RWPE1 (cell line): ENCODE measurements around the gene C19orf85.

Experiments used
- CTCF ChIA-PET: fragments of 350-600 bp; sonication (Branson Sonifier 250); formaldehyde crosslinking; extraction: SDS; loops from one replicate; lab custom pipeline; 2021; lab: Yijun Ruan, JAX
- POLR2A ChIA-PET: fragments of 400-600 bp; formaldehyde crosslinking; extraction: SDS; loops from one replicate; lab custom pipeline; 2020; ENCODE audit warnings: antibody characterized with exemption; ENCODE audit not compliant: low non-redundant PET; lab: Yijun Ruan, JAX
- DNase-seq: peaks from one replicate; pipeline ENCODE4 v3.0.0; 2012; ENCODE audit warnings: low spot score
- H3K27ac ChIP-seq: fragments of 450-650 bp; 2 replicates; pipeline ENCODE4 v1.5.1; 2017
- TF ChIP-seq, protein P1 (sequence below): fragments of 450-650 bp; conservative IDR thresholded peaks from 2 replicates; pipeline ENCODE4 v1.5.1; 2017; ENCODE audit warnings: low read depth, mild to moderate bottlenecking

C19orf85 gene

DNA sequence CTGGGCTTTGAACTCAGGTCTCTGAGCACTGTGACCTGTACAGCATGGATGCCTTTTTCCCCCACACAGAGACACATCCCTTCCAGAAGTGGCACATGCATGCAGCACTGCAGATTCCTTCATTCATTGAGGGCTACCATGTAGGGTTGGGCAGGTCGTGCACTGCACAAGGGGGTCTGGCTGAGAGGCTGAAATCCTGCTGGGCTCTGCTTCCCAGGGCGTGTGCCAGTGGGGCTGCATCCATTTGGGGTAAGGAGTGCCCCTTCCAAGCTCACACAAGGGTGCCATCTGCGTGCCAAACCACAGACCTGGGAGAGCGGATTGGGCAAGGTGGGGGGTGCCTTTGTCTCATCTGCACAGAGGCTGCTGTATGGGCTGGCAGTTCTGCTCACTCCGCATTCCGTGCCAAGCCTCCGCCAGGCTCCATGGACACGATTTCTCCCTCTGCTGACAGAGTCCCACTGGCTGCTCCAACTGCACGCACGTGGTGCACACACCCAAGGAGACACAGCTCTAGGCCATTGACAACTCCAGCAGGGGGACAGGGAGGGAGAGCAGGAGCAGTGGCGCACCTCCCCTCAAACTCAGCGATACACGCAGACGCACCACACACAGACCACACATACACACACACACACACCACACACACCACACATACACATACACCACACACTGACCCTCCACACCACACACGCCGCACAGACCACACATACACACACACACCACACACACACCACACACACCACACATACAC is 17.0 kb downstream of the C19orf85 start:
- DNase-seq = peak; percentile 67
- peak overlapping the region; percentile 80 for H3K27ac ChIP-seq
- CTCF ChIA-PET = interaction anchor here (1.0 kb wide), 1 partner anchor 359 kb away, joined by 4 read pairs; no protein-coding TSS in a partner anchor
- TF ChIP-seq, protein P1, sequence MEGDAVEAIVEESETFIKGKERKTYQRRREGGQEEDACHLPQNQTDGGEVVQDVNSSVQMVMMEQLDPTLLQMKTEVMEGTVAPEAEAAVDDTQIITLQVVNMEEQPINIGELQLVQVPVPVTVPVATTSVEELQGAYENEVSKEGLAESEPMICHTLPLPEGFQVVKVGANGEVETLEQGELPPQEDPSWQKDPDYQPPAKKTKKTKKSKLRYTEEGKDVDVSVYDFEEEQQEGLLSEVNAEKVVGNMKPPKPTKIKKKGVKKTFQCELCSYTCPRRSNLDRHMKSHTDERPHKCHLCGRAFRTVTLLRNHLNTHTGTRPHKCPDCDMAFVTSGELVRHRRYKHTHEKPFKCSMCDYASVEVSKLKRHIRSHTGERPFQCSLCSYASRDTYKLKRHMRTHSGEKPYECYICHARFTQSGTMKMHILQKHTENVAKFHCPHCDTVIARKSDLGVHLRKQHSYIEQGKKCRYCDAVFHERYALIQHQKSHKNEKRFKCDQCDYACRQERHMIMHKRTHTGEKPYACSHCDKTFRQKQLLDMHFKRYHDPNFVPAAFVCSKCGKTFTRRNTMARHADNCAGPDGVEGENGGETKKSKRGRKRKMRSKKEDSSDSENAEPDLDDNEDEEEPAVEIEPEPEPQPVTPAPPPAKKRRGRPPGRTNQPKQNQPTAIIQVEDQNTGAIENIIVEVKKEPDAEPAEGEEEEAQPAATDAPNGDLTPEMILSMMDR = no peak
- POLR2A ChIA-PET = no interaction called here

DNA sequence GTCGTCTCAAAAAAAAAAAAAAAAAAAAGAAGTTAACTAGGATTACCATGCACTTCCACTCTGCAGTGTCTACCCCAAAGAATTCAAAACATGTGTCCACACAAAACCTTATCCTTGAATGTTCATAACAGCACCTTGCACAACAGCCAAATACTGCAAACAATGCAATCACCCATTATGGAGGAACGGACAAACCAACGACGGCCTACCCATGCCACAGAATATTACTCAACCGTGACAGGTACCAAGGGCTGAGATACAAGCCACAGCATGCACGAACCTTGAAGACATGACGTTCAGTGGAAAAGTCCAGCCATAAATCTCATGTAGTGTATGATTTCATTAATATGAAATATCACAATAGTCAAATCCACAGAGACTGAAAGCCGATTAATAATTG is 18.5 kb downstream of the C19orf85 start:
- CTCF ChIA-PET = interaction anchor here (0.6 to 0.7 kb wide), 2 partner anchors 300 to 310 kb away, joined by 4 to 7 read pairs; no protein-coding TSS in a partner anchor
- peak; percentile 88 for DNase-seq
- H3K27ac ChIP-seq = peak overlapping the region; percentile 80
- TF ChIP-seq, protein P1 = no peak
- POLR2A ChIA-PET = no interaction called here

DNA sequence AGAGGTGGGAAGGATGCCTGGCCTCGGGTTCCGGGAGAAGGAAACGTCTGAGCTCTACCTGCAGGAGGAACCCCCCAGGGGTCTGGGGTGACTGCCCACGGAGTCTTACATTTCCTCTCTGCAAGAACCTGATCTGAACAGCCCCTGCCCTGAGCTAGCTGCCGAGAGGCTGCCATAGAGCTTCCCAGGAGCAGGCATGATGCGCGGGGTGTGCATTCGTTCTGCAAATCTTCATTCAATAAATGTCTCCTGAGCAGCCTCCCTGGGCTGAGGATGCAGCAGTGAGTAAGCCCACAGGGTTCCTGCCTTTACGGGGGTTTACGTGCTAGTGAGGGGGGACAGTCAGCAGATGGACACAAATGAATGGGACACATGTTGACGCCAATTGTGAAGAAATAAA is 19.9 kb downstream of the C19orf85 start:
- POLR2A ChIA-PET = no interaction called here
- TF ChIP-seq, protein P1 = no peak
- CTCF ChIA-PET = no interaction called here
- H3K27ac ChIP-seq = no peak overlapping the region
- no peak for DNase-seq

DNA sequence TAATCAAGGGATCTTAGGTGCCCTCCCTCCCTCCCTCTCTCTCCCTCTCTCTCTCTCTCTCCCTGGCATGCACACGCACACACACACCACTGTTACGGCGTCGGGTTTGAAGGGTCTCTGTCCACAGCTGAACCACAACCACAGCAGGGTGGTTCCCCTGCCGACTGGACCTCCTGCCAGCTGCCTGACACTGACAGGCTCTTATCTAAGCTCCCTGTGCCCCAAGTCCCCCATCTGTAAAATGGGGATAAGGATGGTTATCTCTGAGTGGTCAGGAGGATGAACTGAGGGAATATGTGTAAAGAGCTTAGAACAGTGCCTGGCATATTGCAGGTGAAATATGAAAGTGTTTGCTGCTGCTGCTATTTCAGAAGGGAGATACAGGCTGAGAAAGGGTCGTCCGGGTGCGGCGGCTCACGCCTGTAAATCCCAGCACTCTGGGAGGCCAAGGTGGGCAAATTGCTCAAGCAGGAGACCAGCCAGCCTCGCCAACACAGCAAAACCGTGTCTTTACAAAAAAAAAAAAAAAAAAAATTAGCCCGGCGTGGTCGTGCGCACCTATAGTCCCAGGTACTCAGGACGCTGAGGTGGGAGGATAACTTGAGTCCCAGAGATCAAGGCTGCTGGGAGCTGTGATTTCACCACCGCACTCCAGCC is 20.6 kb downstream of the C19orf85 start:
- ChIA-PET POLR2A (no interaction called here), CTCF (interaction anchor here (0.7 to 0.9 kb wide), 2 partner anchors 24 to 585 kb away, joined by 3 read pairs; no protein-coding TSS in a partner anchor)
- no peak overlapping the region for H3K27ac ChIP-seq
- TF ChIP-seq, protein P1 = no peak
- no peak for DNase-seq

DNA sequence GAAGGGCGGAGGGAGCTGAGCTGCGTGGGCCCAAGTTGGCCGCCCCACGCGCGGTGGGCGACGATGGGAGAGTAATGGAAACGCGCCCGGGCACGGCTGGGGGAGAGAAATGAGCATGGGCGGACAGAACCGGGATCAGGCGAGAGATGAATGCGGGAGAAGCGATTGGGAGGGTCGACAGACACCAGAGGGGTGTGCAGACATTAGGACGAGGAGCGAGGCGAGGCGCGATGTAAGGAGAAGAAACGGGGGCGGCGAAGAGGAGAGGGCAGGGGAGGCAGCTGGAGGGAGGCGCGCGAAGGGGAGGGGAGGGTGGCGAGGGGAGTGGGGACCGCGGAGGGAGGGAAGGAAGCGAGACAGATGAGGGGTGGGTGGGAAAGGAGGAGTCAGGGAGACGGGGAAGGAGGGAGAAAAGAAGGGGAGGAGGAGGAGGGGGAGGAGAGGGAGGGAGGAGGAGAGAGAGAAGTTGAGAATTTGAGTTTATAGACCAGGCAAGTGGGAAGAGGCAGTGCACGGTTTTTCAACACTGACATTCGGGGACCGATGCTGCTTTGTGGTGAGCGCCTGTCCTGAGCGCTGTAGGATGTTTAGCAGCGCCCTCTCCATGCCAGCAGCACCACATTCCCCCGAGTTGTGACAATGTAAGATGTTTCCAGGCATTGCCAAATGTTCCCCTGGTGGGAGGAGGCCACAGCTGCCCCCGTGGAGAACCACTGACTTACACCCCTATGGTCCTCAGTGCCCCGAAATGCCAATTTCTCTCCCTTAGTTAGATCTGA is 21.3 kb downstream of the C19orf85 start, which contains the start of gene SHISA7:
Gene SHISA7 (minus strand): TSS at position 256 of the 779 bp plus-strand sequence. CDS start 437 bp downstream, outside the sequence.
- ChIA-PET POLR2A (no interaction called here), CTCF (interaction anchor here (0.6 to 0.9 kb wide), 3 partner anchors 25 to 584 kb away, joined by 3 read pairs; no protein-coding TSS in a partner anchor)
- no peak within 1 kb of the TSS for H3K27ac ChIP-seq
- DNase-seq = no peak
- TF ChIP-seq, protein P1 = no peak
